OCI-LY3 (cell line): ENCODE results near the gene MLLT11.

Experiments
- EZH2phosphoT487 ChIP-seq: fragments of 200-600 bp; shearing (Covaris generic); IDR thresholded peaks from 2 replicates; pipeline ENCODE4 v1.6.1; 2018; ENCODE audit warnings: antibody characterized with exemption, mixed run types, low read depth
- TF ChIP-seq, protein P1 (sequence below): fragments of 200-600, 300-600 bp; sonication (generic); IDR thresholded peaks from 2 replicates; pipeline ENCODE4 v1.5.1; 2014; ENCODE audit warnings: antibody characterized with exemption, low read length, low read depth

DNA sequence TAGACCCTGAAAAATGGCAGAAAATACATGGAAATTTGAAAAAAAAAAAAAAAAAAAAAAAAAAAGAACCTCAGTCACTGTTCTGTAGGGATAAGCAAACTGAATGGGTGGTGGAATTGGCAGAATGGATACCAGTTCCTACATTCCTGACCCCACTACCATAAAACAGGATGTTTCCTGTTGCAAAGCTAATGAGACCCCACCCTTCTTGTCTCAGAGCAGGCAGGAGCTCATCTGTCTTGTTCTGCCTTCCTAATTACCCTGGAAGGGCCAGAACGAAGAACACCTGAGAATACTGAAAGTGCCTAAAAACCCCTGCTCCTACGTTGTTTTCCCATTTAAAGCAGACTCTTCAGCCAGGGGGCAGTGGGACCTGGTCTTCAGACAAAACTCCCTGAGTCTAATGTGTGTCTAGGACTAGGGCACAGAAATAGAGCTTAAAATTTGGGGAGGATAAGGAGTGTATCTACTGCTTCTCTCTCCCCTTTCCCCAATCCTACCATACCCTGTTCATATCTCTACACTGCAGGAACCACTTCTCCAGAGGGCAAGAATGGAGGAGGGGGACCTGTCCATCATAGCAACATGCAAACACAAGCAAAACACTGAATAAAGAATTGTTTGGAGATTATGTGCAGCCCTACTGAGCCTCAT, 8.7 kb upstream of the MLLT11 start:
- TF ChIP-seq, protein P1, sequence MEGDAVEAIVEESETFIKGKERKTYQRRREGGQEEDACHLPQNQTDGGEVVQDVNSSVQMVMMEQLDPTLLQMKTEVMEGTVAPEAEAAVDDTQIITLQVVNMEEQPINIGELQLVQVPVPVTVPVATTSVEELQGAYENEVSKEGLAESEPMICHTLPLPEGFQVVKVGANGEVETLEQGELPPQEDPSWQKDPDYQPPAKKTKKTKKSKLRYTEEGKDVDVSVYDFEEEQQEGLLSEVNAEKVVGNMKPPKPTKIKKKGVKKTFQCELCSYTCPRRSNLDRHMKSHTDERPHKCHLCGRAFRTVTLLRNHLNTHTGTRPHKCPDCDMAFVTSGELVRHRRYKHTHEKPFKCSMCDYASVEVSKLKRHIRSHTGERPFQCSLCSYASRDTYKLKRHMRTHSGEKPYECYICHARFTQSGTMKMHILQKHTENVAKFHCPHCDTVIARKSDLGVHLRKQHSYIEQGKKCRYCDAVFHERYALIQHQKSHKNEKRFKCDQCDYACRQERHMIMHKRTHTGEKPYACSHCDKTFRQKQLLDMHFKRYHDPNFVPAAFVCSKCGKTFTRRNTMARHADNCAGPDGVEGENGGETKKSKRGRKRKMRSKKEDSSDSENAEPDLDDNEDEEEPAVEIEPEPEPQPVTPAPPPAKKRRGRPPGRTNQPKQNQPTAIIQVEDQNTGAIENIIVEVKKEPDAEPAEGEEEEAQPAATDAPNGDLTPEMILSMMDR: no peak
- TF ChIP-seq EZH2phosphoT487: no peak
